Large intestine (tissue), 3 donors: ENCODE results near the gene SLIT2. TPM values are rescaled to one million over a fixed set of nuclear protein-coding genes. Genes with fewer than 3 reads are reported as not detected.

Source experiments
- DNase-seq, 2 donors: peaks; one replicate each; pipeline versions ENCODE4 v3.0.0 to v3.0.0-alpha.2; 2013
- H3K27ac ChIP-seq: one replicate; pipeline ENCODE4 v1.5.1; 2013; ENCODE audit warnings: low read length
- H3K27me3 ChIP-seq: 2 replicates; pipeline ENCODE4 v1.6.1; 2013; ENCODE audit warnings: low read length; ENCODE audit not compliant: control insufficient read depth, insufficient read depth
- H3K36me3 ChIP-seq: 2 replicates; pipeline ENCODE4 v1.6.1; 2013; ENCODE audit warnings: low read length; ENCODE audit not compliant: control insufficient read depth, insufficient read depth
- H3K4me1 ChIP-seq: one replicate; pipeline ENCODE4 v1.6.1; 2013; ENCODE audit warnings: low read length; ENCODE audit not compliant: control insufficient read depth, insufficient read depth
- H3K4me3 ChIP-seq: one replicate; pipeline ENCODE4 v1.5.1; 2013; ENCODE audit warnings: low read length
- H3K9me3 ChIP-seq: one replicate; pipeline ENCODE4 v1.6.1; 2013; ENCODE audit warnings: mild to moderate bottlenecking, low read depth, low read length, moderate library complexity; ENCODE audit not compliant: control insufficient read depth
- WGBS: methylation state at CpG from one replicate; pipeline ENCODE4 v1.1.5; 2013; ENCODE audit warnings: low lambda C conversion rate; ENCODE audit not compliant: insufficient coverage; 5-methylcytosine and 5-hydroxymethylcytosine counted together
- polyA plus RNA-seq: library from polyadenylated mRNA; unstranded; fragments of 120-200 nt; gene quantifications from one replicate; pipeline ENCODE4 v1.2.1, GENCODE V29; 2013

The SLIT2 gene
- polyA plus RNA-seq, 1 donor: 9.4 TPM

- no peak overlapping the region for H3K27ac ChIP-seq
- H3K9me3 ChIP-seq: no peaks in the 10 kb centered on the region
- no peak for DNase-seq
- no peak overlapping the region for H3K4me3 ChIP-seq
- no peaks in the 10 kb centered on the region for H3K27me3 ChIP-seq
- no peaks in the 10 kb centered on the region for H3K4me1 ChIP-seq
- no peaks in the 10 kb centered on the region for H3K36me3 ChIP-seq
Observed at GRCh38 chr4:20298986-20299385, 47.3 kb downstream of the SLIT2 start.

- Histone ChIP-seq H3K27me3 (no peaks in the 10 kb centered on the region), H3K4me1 (no peaks in the 10 kb centered on the region), H3K36me3 (no peaks in the 10 kb centered on the region), H3K4me3 (no peak overlapping the region), H3K27ac (no peak overlapping the region), H3K9me3 (no peaks in the 10 kb centered on the region)
- DNase-seq: no peak
- no CpG with 5 or more reads among the region's 3 CpGs for WGBS
Observed at GRCh38 chr4:20299515-20299914, 47.8 kb downstream of the SLIT2 start.

- Histone ChIP-seq H3K27me3 (no peaks in the 10 kb centered on the region), H3K27ac (no peak overlapping the region), H3K36me3 (no peaks in the 10 kb centered on the region), H3K9me3 (no peaks in the 10 kb centered on the region), H3K4me1 (no peaks in the 10 kb centered on the region), H3K4me3 (no peak overlapping the region)
- no peak for DNase-seq
- WGBS: no CpG with 5 or more reads among the region's 2 CpGs
Observed at GRCh38 chr4:20301161-20301560, 49.5 kb downstream of the SLIT2 start.
